Measurements from ENCODE around the gene DGKG. TPM values are rescaled to one million over a fixed set of nuclear protein-coding genes. Genes with fewer than 3 reads are reported as not detected.

The DGKG gene
- total and polyA plus RNA-seq, 2 of the 8 experiments (the other 6 are each of a cell fraction or from before 2014, with no cell fraction given), result 0.30 to 0.48 TPM

GRCh38 chr3:186394566-186395217 is 32.7 kb upstream of the DGKG start (continued):
- TF ChIP-seq, protein P1, sequence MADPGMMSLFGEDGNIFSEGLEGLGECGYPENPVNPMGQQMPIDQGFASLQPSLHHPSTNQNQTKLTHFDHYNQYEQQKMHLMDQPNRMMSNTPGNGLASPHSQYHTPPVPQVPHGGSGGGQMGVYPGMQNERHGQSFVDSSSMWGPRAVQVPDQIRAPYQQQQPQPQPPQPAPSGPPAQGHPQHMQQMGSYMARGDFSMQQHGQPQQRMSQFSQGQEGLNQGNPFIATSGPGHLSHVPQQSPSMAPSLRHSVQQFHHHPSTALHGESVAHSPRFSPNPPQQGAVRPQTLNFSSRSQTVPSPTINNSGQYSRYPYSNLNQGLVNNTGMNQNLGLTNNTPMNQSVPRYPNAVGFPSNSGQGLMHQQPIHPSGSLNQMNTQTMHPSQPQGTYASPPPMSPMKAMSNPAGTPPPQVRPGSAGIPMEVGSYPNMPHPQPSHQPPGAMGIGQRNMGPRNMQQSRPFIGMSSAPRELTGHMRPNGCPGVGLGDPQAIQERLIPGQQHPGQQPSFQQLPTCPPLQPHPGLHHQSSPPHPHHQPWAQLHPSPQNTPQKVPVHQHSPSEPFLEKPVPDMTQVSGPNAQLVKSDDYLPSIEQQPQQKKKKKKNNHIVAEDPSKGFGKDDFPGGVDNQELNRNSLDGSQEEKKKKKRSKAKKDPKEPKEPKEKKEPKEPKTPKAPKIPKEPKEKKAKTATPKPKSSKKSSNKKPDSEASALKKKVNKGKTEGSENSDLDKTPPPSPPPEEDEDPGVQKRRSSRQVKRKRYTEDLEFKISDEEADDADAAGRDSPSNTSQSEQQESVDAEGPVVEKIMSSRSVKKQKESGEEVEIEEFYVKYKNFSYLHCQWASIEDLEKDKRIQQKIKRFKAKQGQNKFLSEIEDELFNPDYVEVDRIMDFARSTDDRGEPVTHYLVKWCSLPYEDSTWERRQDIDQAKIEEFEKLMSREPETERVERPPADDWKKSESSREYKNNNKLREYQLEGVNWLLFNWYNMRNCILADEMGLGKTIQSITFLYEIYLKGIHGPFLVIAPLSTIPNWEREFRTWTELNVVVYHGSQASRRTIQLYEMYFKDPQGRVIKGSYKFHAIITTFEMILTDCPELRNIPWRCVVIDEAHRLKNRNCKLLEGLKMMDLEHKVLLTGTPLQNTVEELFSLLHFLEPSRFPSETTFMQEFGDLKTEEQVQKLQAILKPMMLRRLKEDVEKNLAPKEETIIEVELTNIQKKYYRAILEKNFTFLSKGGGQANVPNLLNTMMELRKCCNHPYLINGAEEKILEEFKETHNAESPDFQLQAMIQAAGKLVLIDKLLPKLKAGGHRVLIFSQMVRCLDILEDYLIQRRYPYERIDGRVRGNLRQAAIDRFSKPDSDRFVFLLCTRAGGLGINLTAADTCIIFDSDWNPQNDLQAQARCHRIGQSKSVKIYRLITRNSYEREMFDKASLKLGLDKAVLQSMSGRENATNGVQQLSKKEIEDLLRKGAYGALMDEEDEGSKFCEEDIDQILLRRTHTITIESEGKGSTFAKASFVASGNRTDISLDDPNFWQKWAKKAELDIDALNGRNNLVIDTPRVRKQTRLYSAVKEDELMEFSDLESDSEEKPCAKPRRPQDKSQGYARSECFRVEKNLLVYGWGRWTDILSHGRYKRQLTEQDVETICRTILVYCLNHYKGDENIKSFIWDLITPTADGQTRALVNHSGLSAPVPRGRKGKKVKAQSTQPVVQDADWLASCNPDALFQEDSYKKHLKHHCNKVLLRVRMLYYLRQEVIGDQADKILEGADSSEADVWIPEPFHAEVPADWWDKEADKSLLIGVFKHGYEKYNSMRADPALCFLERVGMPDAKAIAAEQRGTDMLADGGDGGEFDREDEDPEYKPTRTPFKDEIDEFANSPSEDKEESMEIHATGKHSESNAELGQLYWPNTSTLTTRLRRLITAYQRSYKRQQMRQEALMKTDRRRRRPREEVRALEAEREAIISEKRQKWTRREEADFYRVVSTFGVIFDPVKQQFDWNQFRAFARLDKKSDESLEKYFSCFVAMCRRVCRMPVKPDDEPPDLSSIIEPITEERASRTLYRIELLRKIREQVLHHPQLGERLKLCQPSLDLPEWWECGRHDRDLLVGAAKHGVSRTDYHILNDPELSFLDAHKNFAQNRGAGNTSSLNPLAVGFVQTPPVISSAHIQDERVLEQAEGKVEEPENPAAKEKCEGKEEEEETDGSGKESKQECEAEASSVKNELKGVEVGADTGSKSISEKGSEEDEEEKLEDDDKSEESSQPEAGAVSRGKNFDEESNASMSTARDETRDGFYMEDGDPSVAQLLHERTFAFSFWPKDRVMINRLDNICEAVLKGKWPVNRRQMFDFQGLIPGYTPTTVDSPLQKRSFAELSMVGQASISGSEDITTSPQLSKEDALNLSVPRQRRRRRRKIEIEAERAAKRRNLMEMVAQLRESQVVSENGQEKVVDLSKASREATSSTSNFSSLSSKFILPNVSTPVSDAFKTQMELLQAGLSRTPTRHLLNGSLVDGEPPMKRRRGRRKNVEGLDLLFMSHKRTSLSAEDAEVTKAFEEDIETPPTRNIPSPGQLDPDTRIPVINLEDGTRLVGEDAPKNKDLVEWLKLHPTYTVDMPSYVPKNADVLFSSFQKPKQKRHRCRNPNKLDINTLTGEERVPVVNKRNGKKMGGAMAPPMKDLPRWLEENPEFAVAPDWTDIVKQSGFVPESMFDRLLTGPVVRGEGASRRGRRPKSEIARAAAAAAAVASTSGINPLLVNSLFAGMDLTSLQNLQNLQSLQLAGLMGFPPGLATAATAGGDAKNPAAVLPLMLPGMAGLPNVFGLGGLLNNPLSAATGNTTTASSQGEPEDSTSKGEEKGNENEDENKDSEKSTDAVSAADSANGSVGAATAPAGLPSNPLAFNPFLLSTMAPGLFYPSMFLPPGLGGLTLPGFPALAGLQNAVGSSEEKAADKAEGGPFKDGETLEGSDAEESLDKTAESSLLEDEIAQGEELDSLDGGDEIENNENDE (IDR thresholded peaks at IDR 0.05; ENCODE audit: insufficient replicate concordance, low read length), result no peak
- no peak for TF ChIP-seq CBX8 (IDR thresholded peaks at IDR 0.05; ENCODE audit: borderline replicate concordance, low read depth, low read length)
- TF ChIP-seq SRF (IDR thresholded peaks at IDR 0.05; ENCODE audit: low read depth, low read length), result no peak
- no peak for TF ChIP-seq GABPA (IDR thresholded peaks at IDR 0.05; ENCODE audit: borderline replicate concordance, insufficient read depth, low read length)
- no peak for TF ChIP-seq CHD1 (IDR thresholded peaks at IDR 0.05; ENCODE audit: low read depth, low read length)
- TF ChIP-seq MAFK (IDR thresholded peaks at IDR 0.05; ENCODE audit: low read depth, low read length), result no peak
- TF ChIP-seq BCL11A (IDR thresholded peaks at IDR 0.05; ENCODE audit: low read depth in 2 of 2, low read length in 2 of 2), result no peak
- no peak for TF ChIP-seq CEBPB (IDR thresholded peaks at IDR 0.05; ENCODE audit: low read depth, low read length)
- no peak for TF ChIP-seq KDM1A (IDR thresholded peaks at IDR 0.05; ENCODE audit: borderline replicate concordance, low read length)
- no peak for TF ChIP-seq EZH2 (IDR thresholded peaks at IDR 0.05; ENCODE audit: low read depth, low read length, severe bottlenecking)
- no peak for TF ChIP-seq EP300 (IDR thresholded peaks at IDR 0.05; ENCODE audit: borderline replicate concordance in 1 of 2, low read depth in 2 of 2, low read length in 2 of 2)
